Transverse colon (tissue), 4 donors: ENCODE data around the gene STARD7. TPM values are rescaled to one million over a fixed set of nuclear protein-coding genes. Genes with fewer than 3 reads are reported as not detected.

ENCODE experiments used
- DNase-seq: peaks from one replicate; pipeline ENCODE4 v3.0.0-alpha.2; 2019
- H3K27ac ChIP-seq, 4 donors: fragments of 200-600 bp; sonication (generic); 2 replicates each; pipeline ENCODE4 v1.5.1; 2016 to 2018; ENCODE audit warnings: inconsistent platforms in 4 of 4
- H3K27me3 ChIP-seq: fragments of 200-600 bp; sonication (generic); 2 replicates; pipeline ENCODE4 v1.5.1; 2017; ENCODE audit warnings: inconsistent platforms
- H3K36me3 ChIP-seq, 4 donors: fragments of 200-600 bp; sonication (generic); 2 replicates each; pipeline ENCODE4 v1.5.1; 2017 to 2019; ENCODE audit warnings: inconsistent platforms in 4 of 4
- H3K4me1 ChIP-seq, 4 donors: fragments of 200-600 bp; sonication (generic); 2 replicates each; pipeline ENCODE4 v1.5.1; 2017 to 2020; ENCODE audit warnings: inconsistent platforms in 4 of 4
- H3K4me3 ChIP-seq, 4 donors: fragments of 200-600 bp; sonication (generic); 1 replicate in 1 of 4; 2 replicates in 3 of 4; pipeline versions ENCODE4 v1.5.1 to v1.6.1; 2017 to 2019; ENCODE audit warnings: inconsistent platforms in 4 of 4
- H3K9me3 ChIP-seq, 2 donors: fragments of 200-600 bp; sonication (generic); 2 replicates each; pipeline ENCODE4 v1.5.1; 2017 to 2019; ENCODE audit warnings: inconsistent platforms in 2 of 2
- EP300 ChIP-seq: sonication (generic); formaldehyde crosslinking; IDR thresholded peaks from one replicate; pipeline ENCODE4 v1.6.1; 2017; ENCODE audit warnings: antibody characterized with exemption, low read depth
- POLR2A ChIP-seq: fragments of 450-650 bp; IDR thresholded peaks from one replicate; pipeline ENCODE4 v1.6.1; 2016; ENCODE audit warnings: antibody characterized with exemption, mild to moderate bottlenecking, moderate library complexity
- POLR2AphosphoS5 ChIP-seq, 3 donors: sonication (generic); formaldehyde crosslinking; IDR thresholded peaks; one replicate each; pipeline ENCODE4 v1.6.1; 2016; ENCODE audit warnings: antibody characterized with exemption in 3 of 3
- WGBS, 2 donors: methylation state at CpG; one replicate each; pipeline ENCODE4 v1.1.5; 2018; ENCODE audit warnings: low coverage in 1 of 2; 5-methylcytosine and 5-hydroxymethylcytosine counted together
- in situ Hi-C, 4 donors: fragments of 200-750 bp; cut with MboI; loops; one replicate each; pipeline versions ENCODE4 v1.15.0 to v1.15.1; 2017; ENCODE audit warnings: low sequenced_read_pairs in 3 of 4, low pct_ligation_motif_present in 1 of 4, low pct_unique_long_range_greater_than_20kb in 1 of 4
- intact Hi-C: fragments of 100-400 bp; cut with DNase I; formaldehyde crosslinking; loops from one replicate; pipeline ENCODE4 v1.15.1; 2023; ENCODE audit warnings: low total_unique reads
- total RNA-seq, 4 donors: library from RNA; depleted of rRNA; stranded (reverse); fragments of >200 nt; gene quantifications; one replicate each; pipeline ENCODE4 v1.1.0, GENCODE V29; 2016
- TF ChIP-seq, protein P1 (sequence below), 5 experiments: fragments of 200-600 bp in 3 of 5; fragments of 450-650 bp in 2 of 5; sonication (generic) in 3 of 5; IDR thresholded peaks; 1 replicate in 2 of 5; 2 replicates in 3 of 5; pipeline ENCODE4 v1.5.1; 2016 to 2017; ENCODE audit warnings: antibody characterized with exemption in 5 of 5, inconsistent platforms in 3 of 5, mild to moderate bottlenecking in 2 of 5, moderate library complexity in 1 of 5

STARD7 gene
- total RNA-seq, 4 donors from 2014 or later = 74.1 to 155 (median 139) TPM

DNA sequence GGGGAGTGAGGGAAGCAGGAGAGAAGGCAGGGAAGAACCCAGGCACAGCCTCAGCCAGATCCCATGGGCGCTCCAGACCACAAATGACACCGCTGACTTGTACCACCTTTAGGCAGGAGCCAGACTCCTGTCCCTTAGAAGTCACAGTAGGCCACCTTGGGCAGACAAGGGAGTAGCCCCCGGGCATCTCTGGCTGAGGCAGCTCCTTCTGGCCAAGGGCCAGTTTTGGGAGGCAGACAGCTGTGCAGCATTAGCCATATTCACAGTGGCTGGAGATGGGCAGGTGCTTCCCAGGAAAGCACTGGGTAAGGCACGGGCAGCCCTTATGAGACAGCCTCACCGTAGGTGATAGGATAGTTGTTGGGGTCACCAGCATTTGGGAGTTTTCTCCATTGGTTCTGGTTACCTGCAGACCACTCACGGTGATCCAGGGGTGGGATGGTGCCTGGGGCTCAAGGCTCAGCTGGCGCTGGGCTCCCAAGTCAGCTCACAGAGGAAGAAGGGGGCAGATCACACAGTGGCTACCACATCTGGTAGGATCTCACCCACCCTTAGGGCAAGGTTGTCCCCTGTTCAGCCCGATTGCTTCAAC is 72.4 kb downstream of the STARD7 start:
- DNase-seq = no peak
- Histone ChIP-seq H3K27ac (no peak overlapping the region), H3K4me3 (no peak overlapping the region), H3K4me1 (peaks cover 0 to 9% (median 2%) of the 10 kb centered on the region in 4 donors), H3K27me3 (peaks cover 3% of the 10 kb centered on the region), H3K36me3 (no peaks in the 10 kb centered on the region), H3K9me3 (no peaks in the 10 kb centered on the region)
- in situ Hi-C loops = no loop called here
- TF ChIP-seq EP300 = no peak
- no peak for TF ChIP-seq POLR2AphosphoS5 (IDR thresholded peaks at IDR 0.05)
- TF ChIP-seq, protein P1, sequence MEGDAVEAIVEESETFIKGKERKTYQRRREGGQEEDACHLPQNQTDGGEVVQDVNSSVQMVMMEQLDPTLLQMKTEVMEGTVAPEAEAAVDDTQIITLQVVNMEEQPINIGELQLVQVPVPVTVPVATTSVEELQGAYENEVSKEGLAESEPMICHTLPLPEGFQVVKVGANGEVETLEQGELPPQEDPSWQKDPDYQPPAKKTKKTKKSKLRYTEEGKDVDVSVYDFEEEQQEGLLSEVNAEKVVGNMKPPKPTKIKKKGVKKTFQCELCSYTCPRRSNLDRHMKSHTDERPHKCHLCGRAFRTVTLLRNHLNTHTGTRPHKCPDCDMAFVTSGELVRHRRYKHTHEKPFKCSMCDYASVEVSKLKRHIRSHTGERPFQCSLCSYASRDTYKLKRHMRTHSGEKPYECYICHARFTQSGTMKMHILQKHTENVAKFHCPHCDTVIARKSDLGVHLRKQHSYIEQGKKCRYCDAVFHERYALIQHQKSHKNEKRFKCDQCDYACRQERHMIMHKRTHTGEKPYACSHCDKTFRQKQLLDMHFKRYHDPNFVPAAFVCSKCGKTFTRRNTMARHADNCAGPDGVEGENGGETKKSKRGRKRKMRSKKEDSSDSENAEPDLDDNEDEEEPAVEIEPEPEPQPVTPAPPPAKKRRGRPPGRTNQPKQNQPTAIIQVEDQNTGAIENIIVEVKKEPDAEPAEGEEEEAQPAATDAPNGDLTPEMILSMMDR (IDR thresholded peaks at IDR 0.05) = no peak
- TF ChIP-seq POLR2A = no peak
- 83% methylated on average over 8 of the region's 8 CpGs; no CpG with 5 or more reads in 1 of the 2 donors for WGBS, 2 donors
- intact Hi-C loops = no loop called here

DNA sequence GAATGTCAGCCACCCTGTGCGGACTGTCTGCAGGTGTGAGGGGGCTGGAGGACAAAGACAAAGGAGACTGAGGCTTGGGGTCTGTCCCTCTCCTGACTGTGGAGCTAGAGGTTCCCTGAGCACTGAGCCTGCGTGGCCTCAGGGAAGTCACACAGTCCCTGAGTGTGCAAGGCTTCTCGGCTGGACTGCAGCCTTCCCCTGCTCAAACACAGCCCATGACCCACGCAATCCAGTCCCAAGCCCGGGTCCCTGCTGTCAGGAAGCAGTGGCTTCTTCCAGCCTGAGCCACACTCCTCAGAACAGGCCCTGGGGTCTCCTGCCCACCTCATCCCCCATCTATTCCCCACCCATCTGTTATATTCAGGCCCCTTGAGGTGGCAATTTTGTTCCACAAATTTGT is 73.0 kb downstream of the STARD7 start:
- no peak for DNase-seq
- Histone ChIP-seq H3K27ac (no peak overlapping the region), H3K9me3 (no peaks in the 10 kb centered on the region), H3K27me3 (peaks cover 3% of the 10 kb centered on the region), H3K4me1 (peaks cover 0 to 9% (median 2%) of the 10 kb centered on the region in 4 donors), H3K36me3 (no peaks in the 10 kb centered on the region), H3K4me3 (no peak overlapping the region)
- intact Hi-C loops = no loop called here
- in situ Hi-C loops = no loop called here
- WGBS, 2 donors = 86% methylated on average over 5 of the region's 5 CpGs; no CpG with 5 or more reads in 1 of the 2 donors
- no peak for TF ChIP-seq POLR2AphosphoS5 (IDR thresholded peaks at IDR 0.05)
- TF ChIP-seq, protein P1 (IDR thresholded peaks at IDR 0.05) = no peak
- no peak for TF ChIP-seq POLR2A
- TF ChIP-seq EP300 = no peak

GRCh38 chr2:96135171-96135570 is 73.5 kb downstream of the STARD7 start:
- TF ChIP-seq POLR2A = no peak
- TF ChIP-seq, protein P1 (IDR thresholded peaks at IDR 0.05) = no peak
- TF ChIP-seq POLR2AphosphoS5 (IDR thresholded peaks at IDR 0.05) = no peak
- Histone ChIP-seq H3K27ac (no peak overlapping the region), H3K27me3 (peaks cover 3% of the 10 kb centered on the region), H3K36me3 (no peaks in the 10 kb centered on the region), H3K9me3 (no peaks in the 10 kb centered on the region), H3K4me3 (no peak overlapping the region), H3K4me1 (peaks cover 0 to 9% (median 2%) of the 10 kb centered on the region in 4 donors)
- 86 to 87% methylated on average over 7 to 9 of the region's 9 CpGs for WGBS, 2 donors
- intact Hi-C loops (no loop called here), in situ Hi-C loops (no loop called here)
- DNase-seq = no peak

Other genes with a start within 250 kb of the STARD7 start
- gene ANKRD36C, start 217.0 kb downstream of the STARD7 start, total RNA-seq = 10 to 100 TPM; 38.6 to 81.2 (median 60.0) TPM
- 1 to 10 TPM; 1.4 to 3.7 (median 2.7) TPM for gene GPAT2, start 173.9 kb downstream of the STARD7 start, total RNA-seq
- gene ADRA2B, start 92.3 kb downstream of the STARD7 start, total RNA-seq = under 1 TPM in 2 of 4 donors, not detected in 2; 0.27 to 0.32 TPM
- gene ASTL, start 70.3 kb downstream of the STARD7 start, total RNA-seq = under 1 TPM in 1 of 4 donors, not detected in 3; 0.95 TPM
- 10 to 100 TPM in 1 of 4 donors, 1 to 10 TPM in 2, not detected in 1; 1.6 to 25.1 (median 9.1) TPM for gene DUSP2, start 63.4 kb downstream of the STARD7 start, total RNA-seq
- 100 to 1,000 TPM in 1 of 4 donors, 10 to 100 TPM in 3; 18.5 to 131 (median 82.0) TPM for gene TMEM127, start 57.2 kb upstream of the STARD7 start, total RNA-seq
- gene CIAO1, start 57.4 kb upstream of the STARD7 start, total RNA-seq = 100 to 1,000 TPM; 114 to 220 (median 143) TPM
- gene SNRNP200, start 96.7 kb upstream of the STARD7 start, total RNA-seq = 100 to 1,000 TPM in 1 of 4 donors, 10 to 100 TPM in 3; 81.4 to 106 (median 86.8) TPM
- gene ITPRIPL1, start 116.5 kb upstream of the STARD7 start, total RNA-seq = 1 to 10 TPM in 1 of 4 donors, under 1 TPM in 2, not detected in 1; 0.41 to 2.6 (median 0.95) TPM
- gene NCAPH, start 126.9 kb upstream of the STARD7 start, total RNA-seq = 10 to 100 TPM in 1 of 4 donors, 1 to 10 TPM in 2, under 1 TPM in 1; 0.79 to 38.6 (median 1.8) TPM